ENCODE measurements around the gene ZNF433.

DNA sequence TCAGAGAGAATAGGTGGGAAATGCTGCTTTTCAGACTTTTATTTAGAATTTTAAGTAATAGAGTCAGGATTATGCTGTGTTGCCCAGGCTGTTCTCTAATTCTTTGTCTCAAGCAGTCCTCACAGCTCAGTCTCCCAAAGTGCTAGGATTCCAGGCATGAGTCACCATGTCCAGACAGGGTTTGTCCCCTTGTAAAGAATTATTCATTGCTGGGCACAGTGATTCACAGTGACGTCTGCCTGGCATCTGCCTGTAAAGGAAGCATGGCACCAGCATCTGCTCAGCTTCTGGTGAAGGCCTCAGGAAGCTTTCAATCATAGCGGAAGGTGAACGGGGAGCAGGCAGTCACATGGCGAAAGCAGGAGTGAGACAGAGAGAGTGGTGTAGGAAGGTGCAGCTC lies 53.0 kb downstream of the ZNF433 start:
- TF ChIP-seq POLR2AphosphoS5 (IDR thresholded peaks at IDR 0.05): no peak
- TF ChIP-seq, protein P1, sequence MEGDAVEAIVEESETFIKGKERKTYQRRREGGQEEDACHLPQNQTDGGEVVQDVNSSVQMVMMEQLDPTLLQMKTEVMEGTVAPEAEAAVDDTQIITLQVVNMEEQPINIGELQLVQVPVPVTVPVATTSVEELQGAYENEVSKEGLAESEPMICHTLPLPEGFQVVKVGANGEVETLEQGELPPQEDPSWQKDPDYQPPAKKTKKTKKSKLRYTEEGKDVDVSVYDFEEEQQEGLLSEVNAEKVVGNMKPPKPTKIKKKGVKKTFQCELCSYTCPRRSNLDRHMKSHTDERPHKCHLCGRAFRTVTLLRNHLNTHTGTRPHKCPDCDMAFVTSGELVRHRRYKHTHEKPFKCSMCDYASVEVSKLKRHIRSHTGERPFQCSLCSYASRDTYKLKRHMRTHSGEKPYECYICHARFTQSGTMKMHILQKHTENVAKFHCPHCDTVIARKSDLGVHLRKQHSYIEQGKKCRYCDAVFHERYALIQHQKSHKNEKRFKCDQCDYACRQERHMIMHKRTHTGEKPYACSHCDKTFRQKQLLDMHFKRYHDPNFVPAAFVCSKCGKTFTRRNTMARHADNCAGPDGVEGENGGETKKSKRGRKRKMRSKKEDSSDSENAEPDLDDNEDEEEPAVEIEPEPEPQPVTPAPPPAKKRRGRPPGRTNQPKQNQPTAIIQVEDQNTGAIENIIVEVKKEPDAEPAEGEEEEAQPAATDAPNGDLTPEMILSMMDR (IDR thresholded peaks at IDR 0.05): no peak
